ENCODE data around the gene TBXA2R.
"Not testable (repeated sequence)": the region's sequence is repeated elsewhere in the genome, so short reads cannot be mapped to it uniquely, and the experiment has no call there.

The TBXA2R gene

DNA sequence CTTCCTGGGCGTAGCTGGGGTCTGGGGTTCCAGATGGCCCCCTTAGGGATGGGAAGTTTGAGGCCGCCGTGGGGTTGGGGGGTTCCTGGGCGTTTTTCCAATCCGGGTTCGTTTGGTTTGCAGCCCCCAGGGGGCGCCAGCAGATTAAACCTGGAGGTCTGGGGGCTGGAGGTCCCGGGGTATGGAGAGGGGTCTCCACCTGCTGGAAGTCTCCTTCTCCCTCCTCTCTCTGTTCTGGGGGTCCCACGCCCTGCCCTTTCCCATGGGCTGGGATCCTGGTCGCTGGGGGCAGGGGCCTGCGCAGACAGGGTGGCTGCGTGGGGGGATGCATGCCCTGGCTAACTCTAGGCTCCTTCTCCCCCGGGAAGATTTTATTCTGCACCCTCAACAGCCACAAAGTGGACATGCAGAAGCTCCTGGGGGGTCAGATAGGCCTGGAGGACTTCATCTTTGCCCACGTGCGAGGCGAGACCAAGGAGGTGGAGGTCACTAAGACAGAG lies 20.5 kb downstream of the TBXA2R start:
- Histone ChIP-seq H3K79me2 (no peaks in the 10 kb centered on the region), H3K4me3 (ENCODE audit: low read depth, low read length) (peak overlapping the region; percentile 33), H3K36me3 (ENCODE audit: control insufficient read depth, insufficient read depth, low read length) (no peaks in the 10 kb centered on the region), H2AFZ (peak overlapping the region; percentile 46), H3K4me2 (ENCODE audit: low read length) (peak overlapping the region; percentile 77), H3K9me3 (ENCODE audit: control insufficient read depth, low read length) (no peaks in the 10 kb centered on the region), H3K4me1 (no peaks in the 10 kb centered on the region), H3K27ac (no peak overlapping the region), H3K27me3 (ENCODE audit: control insufficient read depth, insufficient read depth, low read length) (no peaks in the 10 kb centered on the region), H3K9ac (no peak overlapping the region)
- TF ChIP-seq CTCF (IDR thresholded peaks at IDR 0.05): peak; percentile 39

GRCh38 chr19:3585301-3586126 lies 21.2 kb downstream of the TBXA2R start, which contains the start of gene GIPC3:
TSS of gene GIPC3 (plus strand) at chr19:3585478. CDS start at chr19:3585598, 120 bp downstream.
- H3K9ac ChIP-seq: no peak within 1 kb of the TSS
- peak within 1 kb of the TSS; percentile 33 for H3K4me3 ChIP-seq (ENCODE audit: low read depth, low read length)

GRCh38 chr19:3584036-3584802 lies 22.5 kb downstream of the TBXA2R start:
- H3K79me2 ChIP-seq; H3K4me3 ChIP-seq (ENCODE audit: low read depth, low read length); H3K9ac ChIP-seq; H3K9me3 ChIP-seq (ENCODE audit: control insufficient read depth, low read length); H3K27me3 ChIP-seq (ENCODE audit: control insufficient read depth, insufficient read depth, low read length); H3K27ac ChIP-seq; H3K4me2 ChIP-seq (ENCODE audit: low read length); H3K4me1 ChIP-seq; H3K36me3 ChIP-seq (ENCODE audit: control insufficient read depth, insufficient read depth, low read length); H2AFZ ChIP-seq: not testable (repeated sequence)

More at GRCh38 chr19:3585301-3586126, 21.2 kb downstream of the TBXA2R start, which contains the start of gene GIPC3:
- no peak for TF ChIP-seq CTCF (IDR thresholded peaks at IDR 0.05)
- Histone ChIP-seq H3K4me2 (ENCODE audit: low read length) (peak within 1 kb of the TSS; percentile 77), H3K36me3 (ENCODE audit: control insufficient read depth, insufficient read depth, low read length) (no peaks in the 10 kb centered on the region), H3K27me3 (ENCODE audit: control insufficient read depth, insufficient read depth, low read length) (no peaks in the 10 kb centered on the region), H3K27ac (no peak within 1 kb of the TSS), H3K4me1 (no peaks in the 10 kb centered on the region), H3K79me2 (no peaks in the 10 kb centered on the region), H3K9me3 (ENCODE audit: control insufficient read depth, low read length) (no peaks in the 10 kb centered on the region), H2AFZ (peak within 1 kb of the TSS; percentile 46)

GRCh38 chr19:3581792-3582191 lies 24.9 kb downstream of the TBXA2R start:
- not testable (repeated sequence) for H3K27me3 ChIP-seq (ENCODE audit: control insufficient read depth, insufficient read depth, low read length); H3K27ac ChIP-seq; H3K9me3 ChIP-seq (ENCODE audit: control insufficient read depth, low read length); H3K4me2 ChIP-seq (ENCODE audit: low read length); H3K79me2 ChIP-seq; H3K36me3 ChIP-seq (ENCODE audit: control insufficient read depth, insufficient read depth, low read length); H3K9ac ChIP-seq; H3K4me3 ChIP-seq (ENCODE audit: low read depth, low read length); H2AFZ ChIP-seq; H3K4me1 ChIP-seq

GRCh38 chr19:3580156-3580934 lies 26.3 kb downstream of the TBXA2R start:
- TF ChIP-seq CTCF (IDR thresholded peaks at IDR 0.05): no peak
- Histone ChIP-seq H3K9ac (no peak overlapping the region), H3K4me1 (no peaks in the 10 kb centered on the region), H2AFZ (no peak overlapping the region), H3K9me3 (ENCODE audit: control insufficient read depth, low read length) (no peaks in the 10 kb centered on the region), H3K4me2 (ENCODE audit: low read length) (no peak overlapping the region), H3K36me3 (ENCODE audit: control insufficient read depth, insufficient read depth, low read length) (no peaks in the 10 kb centered on the region), H3K79me2 (no peaks in the 10 kb centered on the region), H3K27me3 (ENCODE audit: control insufficient read depth, insufficient read depth, low read length) (no peaks in the 10 kb centered on the region), H3K4me3 (ENCODE audit: low read depth, low read length) (no peak overlapping the region), H3K27ac (no peak overlapping the region)

Measured in parathyroid adenoma (tissue), 2 donors.